ENCODE data around the gene KCNH6.
A peak's percentile ranks its signal among the peaks of the same experiment; 100 is the strongest.

Gene KCNH6

DNA sequence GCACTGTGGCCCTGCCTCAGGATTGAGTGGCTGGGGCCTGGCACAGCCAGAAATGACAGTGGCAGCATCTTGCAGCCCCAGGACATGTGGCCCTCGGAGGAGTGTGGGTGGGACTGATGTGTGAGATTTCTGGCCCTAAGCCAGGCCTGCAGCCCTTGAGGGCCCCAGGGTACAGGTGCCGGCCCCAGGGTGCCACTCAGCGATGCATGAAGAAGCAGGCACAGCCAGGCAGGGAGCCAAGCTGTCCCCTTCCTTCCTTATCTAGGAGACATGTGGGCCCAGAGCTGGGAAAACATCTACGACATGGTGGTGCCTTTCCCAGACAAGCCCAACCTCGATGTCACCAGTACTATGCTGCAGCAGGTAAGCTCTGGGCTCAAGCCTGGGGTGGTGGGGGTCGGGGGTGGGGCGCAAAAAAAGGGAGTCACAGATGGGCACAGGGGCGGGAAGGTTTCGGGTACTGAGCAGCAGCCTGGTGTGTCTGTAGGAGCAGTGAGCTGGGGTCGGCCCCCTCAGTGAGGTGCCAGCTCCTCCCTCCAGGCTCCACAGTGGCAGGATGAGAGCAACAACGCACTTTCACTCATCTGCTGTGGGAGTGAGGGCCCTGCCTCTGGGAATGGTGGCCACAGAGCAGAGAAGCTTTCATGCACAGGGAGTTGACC is 42.2 kb upstream of the KCNH6 start:
- H3K4me3 ChIP-seq (ENCODE audit: low read depth, low read length), result no peak overlapping the region
- no peak overlapping the region; the same call in none of the 2 replicates for H3K27ac ChIP-seq
- no peaks in the 10 kb centered on the region for H3K9me3 ChIP-seq (ENCODE audit: severe bottlenecking)
- no peaks in the 10 kb centered on the region for H3K27me3 ChIP-seq (ENCODE audit: insufficient read depth, low read depth, severe bottlenecking)
- TF ChIP-seq, protein P1, sequence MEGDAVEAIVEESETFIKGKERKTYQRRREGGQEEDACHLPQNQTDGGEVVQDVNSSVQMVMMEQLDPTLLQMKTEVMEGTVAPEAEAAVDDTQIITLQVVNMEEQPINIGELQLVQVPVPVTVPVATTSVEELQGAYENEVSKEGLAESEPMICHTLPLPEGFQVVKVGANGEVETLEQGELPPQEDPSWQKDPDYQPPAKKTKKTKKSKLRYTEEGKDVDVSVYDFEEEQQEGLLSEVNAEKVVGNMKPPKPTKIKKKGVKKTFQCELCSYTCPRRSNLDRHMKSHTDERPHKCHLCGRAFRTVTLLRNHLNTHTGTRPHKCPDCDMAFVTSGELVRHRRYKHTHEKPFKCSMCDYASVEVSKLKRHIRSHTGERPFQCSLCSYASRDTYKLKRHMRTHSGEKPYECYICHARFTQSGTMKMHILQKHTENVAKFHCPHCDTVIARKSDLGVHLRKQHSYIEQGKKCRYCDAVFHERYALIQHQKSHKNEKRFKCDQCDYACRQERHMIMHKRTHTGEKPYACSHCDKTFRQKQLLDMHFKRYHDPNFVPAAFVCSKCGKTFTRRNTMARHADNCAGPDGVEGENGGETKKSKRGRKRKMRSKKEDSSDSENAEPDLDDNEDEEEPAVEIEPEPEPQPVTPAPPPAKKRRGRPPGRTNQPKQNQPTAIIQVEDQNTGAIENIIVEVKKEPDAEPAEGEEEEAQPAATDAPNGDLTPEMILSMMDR (IDR thresholded peaks at IDR 0.05; ENCODE audit: low read depth, low read length), result no peak
- no peak for DNase-seq
- no peaks in the 10 kb centered on the region for H3K36me3 ChIP-seq

DNA sequence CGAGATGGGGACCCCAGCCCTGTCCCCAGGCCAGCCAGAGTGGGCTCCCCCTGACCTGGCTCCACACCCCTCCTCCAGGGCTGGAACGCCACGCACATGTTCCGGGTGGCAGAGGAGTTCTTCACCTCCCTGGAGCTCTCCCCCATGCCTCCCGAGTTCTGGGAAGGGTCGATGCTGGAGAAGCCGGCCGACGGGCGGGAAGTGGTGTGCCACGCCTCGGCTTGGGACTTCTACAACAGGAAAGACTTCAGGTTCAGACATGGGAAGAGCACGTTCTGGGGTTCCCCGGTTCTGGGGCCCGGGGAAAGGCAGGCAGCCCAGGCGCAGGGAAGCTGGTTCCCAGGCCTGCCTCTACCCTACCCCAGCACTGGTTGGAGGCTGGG is 41.7 kb upstream of the KCNH6 start:
- Histone ChIP-seq H3K27ac (peak overlapping the region; percentile 23), H3K9me3 (ENCODE audit: severe bottlenecking) (no peaks in the 10 kb centered on the region), H3K36me3 (no peaks in the 10 kb centered on the region), H3K4me3 (ENCODE audit: low read depth, low read length) (no peak overlapping the region), H3K27me3 (ENCODE audit: insufficient read depth, low read depth, severe bottlenecking) (no peaks in the 10 kb centered on the region)
- DNase-seq, result no peak
- TF ChIP-seq, protein P1 (IDR thresholded peaks at IDR 0.05; ENCODE audit: low read depth, low read length), result no peak

DNA sequence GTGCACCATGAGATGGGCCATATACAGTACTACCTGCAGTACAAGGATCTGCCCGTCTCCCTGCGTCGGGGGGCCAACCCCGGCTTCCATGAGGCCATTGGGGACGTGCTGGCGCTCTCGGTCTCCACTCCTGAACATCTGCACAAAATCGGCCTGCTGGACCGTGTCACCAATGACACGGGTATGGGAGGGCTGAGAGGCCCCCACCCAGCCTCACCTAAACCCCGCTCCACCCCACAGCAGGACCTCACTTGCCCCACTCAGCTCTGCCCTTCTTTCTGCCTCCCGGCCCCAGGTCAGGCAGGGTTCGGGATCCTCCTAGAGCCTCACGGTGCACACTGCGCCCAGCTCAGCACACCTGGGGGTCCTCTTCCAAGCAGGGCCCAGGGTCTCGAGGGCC is 40.6 kb upstream of the KCNH6 start:
- no peaks in the 10 kb centered on the region for H3K9me3 ChIP-seq (ENCODE audit: severe bottlenecking)
- no peak overlapping the region for H3K27ac ChIP-seq
- H3K36me3 ChIP-seq, result no peaks in the 10 kb centered on the region
- H3K27me3 ChIP-seq (ENCODE audit: insufficient read depth, low read depth, severe bottlenecking), result no peaks in the 10 kb centered on the region
- TF ChIP-seq, protein P1 (IDR thresholded peaks at IDR 0.05; ENCODE audit: low read depth, low read length), result no peak
- no peak for DNase-seq
- H3K4me3 ChIP-seq (ENCODE audit: low read depth, low read length), result no peak overlapping the region

DNA sequence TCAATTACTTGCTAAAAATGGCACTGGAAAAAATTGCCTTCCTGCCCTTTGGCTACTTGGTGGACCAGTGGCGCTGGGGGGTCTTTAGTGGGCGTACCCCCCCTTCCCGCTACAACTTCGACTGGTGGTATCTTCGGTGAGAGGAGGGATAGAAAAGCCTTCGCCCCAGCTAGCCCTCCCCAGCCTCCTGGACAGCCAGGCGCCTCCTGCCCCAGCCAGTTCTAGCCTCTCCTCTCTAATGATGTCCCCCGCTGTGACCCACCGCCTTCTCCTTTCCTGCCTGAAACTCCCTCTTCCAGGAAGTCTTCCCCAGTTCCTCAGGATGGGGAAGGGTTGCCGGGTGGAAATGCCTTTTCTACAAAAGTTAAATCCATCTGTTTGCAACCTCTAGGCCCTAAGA is 40.1 kb upstream of the KCNH6 start:
- Histone ChIP-seq H3K4me3 (ENCODE audit: low read depth, low read length) (no peak overlapping the region), H3K27me3 (ENCODE audit: insufficient read depth, low read depth, severe bottlenecking) (no peaks in the 10 kb centered on the region), H3K36me3 (no peaks in the 10 kb centered on the region), H3K27ac (no peak overlapping the region), H3K9me3 (ENCODE audit: severe bottlenecking) (no peaks in the 10 kb centered on the region)
- DNase-seq, result no peak
- TF ChIP-seq, protein P1 (IDR thresholded peaks at IDR 0.05; ENCODE audit: low read depth, low read length), result no peak

DNA sequence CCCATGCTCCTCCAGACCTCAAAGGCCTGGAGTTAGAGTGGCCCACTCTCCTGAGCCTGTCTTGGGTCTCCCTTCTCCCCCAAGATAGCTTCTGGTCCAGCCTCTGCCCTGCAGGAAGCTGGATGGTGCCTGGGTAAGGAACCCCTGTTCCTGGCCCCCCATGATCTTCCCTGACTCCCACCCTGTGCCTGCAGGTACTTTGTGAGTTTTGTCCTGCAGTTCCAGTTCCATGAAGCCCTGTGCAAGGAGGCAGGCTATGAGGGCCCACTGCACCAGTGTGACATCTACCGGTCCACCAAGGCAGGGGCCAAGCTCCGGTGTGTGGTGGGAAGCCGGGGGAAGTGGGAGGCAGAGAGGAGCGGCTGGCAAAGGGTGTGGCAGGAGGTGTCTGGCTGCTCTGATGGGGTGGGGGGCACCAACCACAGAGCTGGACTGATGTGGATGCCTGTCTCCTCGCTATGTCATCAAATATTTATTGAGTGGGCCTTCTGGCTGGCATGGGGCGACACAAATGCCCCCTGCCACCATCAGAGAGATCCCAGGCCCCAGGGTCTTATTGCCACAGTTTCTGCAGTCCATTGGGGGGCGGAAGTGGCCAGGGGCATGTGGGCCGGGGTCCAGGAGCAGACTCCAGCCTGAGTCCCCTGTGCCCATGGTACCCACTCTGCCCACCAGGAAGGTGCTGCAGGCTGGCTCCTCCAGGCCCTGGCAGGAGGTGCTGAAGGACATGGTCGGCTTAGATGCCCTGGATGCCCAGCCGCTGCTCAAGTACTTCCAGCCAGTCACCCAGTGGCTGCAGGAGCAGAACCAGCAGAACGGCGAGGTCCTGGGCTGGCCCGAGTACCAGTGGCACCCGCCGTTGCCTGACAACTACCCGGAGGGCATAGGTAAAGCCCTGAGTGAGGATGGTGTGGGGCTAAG is 39.2 kb upstream of the KCNH6 start:
- TF ChIP-seq, protein P1 (IDR thresholded peaks at IDR 0.05; ENCODE audit: low read depth, low read length), result no peak
- H3K9me3 ChIP-seq (ENCODE audit: severe bottlenecking), result no peaks in the 10 kb centered on the region
- no peak overlapping the region for H3K27ac ChIP-seq
- H3K36me3 ChIP-seq, result no peaks in the 10 kb centered on the region; the same call in 1 of the 2 replicates
- no peaks in the 10 kb centered on the region for H3K27me3 ChIP-seq (ENCODE audit: insufficient read depth, low read depth, severe bottlenecking)
- no peak for DNase-seq
- H3K4me3 ChIP-seq (ENCODE audit: low read depth, low read length), result no peak overlapping the region

Data from WERI-Rb-1 (cell line).